ENCODE data around the gene N4BP2L2.
A peak's percentile ranks its signal among the peaks of the same experiment; 100 is the strongest.

Gene N4BP2L2

DNA sequence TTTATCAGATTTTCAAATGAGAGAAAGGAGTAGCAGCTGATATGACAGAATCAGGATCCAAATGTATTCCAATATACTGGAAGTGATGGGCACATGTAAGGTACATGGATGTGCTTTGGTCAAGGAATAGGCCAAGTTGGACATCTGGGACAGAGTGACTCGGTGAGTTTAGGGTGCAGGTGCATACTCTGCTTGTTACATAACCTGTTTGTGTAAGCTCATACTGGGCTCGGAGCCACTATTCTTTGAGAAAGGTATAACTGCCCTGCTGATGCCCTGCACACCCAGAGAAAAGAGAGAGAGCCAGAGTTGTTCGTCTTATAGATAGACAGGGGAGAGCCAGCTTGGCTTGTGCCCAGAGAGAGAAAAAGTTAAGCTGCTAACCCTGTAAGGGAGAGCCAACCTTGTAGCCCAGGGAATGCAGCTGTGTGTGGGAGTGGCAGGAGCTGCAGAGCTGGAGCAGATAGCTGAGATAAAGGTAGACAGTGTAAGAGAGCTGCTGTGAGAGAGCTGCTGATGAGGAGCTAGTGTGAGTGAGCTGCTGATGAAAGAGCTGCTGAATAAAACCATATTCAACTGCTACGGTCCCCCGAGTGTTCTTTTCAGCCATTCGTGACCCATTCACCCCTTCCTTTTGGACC lies 70.0 kb downstream of the N4BP2L2 start:
- no peak for DNase-seq (ENCODE audit: low spot score)

DNA sequence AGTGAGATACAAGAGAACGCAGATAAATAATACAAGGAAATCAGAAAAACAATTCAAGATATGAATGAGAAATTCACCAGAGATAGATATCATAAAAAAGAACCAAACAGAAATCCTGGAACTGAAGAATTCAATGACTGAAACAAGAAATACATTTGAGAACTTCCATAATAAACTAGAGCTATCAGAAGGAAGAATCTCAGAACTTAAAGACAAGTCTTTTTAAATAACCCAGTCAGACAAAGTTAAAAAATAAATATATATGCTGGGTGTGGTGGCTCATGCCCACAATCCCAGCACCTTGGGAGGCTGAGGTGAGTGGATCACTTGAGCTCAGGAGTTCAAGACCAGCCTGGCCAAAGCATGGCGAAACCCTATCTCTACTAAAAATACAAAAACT lies 82.0 kb downstream of the N4BP2L2 start:
- no peak for DNase-seq (ENCODE audit: low spot score)

DNA sequence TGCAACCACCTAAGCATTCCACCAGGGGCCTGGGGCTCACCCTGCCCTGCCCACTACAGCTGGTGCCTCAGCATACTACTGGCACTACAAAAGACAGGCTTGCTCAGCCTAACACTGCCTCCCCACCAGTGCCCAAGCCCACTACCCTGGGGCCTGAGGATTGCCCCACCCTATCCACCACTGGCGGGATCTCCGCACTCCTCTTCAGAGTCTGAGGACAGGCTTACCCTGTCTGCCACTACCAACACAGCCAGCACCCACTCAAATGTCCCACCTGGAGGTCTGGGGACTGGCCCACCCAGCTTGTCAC lies 83.0 kb downstream of the N4BP2L2 start:
- no peak for DNase-seq (ENCODE audit: low spot score)

DNA sequence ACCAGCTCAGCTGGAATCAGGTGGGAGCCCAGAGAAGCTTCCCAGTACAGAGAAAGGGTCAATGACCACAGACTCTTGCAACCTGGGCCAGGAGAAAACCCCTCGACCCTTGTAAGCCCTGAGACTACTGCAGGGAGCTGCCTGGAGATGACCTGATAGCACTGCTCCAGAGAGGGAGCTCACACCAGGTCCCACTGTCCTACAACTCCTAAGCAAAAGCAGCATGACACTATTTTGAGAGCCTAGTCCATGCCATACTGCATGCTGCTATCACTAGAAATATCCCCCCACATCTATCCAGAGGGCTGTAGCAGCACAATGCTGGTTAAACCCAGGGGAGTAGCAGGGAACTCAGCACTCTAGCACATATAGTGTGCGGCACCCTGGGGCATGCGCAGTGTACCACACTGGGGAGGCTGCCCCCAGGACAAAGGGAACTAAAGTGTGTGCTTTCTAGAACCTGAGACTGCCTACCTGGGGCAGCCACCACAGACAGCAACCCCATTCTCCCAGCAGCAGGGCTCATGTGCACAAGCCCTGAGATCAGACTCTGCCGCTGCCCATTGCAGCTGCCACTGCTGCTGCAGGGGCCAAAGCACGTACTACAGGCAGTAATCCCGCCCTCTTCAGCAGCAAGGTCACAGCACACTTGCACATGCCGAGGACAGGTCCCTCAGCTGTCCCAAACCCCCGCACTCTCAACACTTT lies 83.6 kb downstream of the N4BP2L2 start:
- DNase-seq (ENCODE audit: low spot score), result no peak

DNA sequence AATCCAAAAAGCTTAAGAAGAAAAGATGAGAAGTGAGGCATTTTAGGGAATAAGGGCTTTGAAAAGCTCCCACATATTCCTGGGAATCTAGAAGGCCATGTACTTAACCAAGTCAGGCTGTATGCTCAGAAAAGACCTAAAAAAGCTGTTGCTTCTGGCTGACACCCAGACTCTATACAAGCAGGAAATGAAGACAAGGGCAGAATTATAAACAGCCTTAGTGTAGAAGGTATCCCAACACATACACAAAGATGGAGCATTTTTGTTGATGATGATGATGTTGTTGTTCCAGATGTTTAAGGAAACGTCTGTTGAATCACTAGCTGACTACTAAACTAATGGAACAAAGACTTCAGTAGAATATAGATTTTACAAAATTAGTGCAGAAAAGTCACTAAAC lies 84.6 kb downstream of the N4BP2L2 start:
- no peak for DNase-seq (ENCODE audit: low spot score)

DNA sequence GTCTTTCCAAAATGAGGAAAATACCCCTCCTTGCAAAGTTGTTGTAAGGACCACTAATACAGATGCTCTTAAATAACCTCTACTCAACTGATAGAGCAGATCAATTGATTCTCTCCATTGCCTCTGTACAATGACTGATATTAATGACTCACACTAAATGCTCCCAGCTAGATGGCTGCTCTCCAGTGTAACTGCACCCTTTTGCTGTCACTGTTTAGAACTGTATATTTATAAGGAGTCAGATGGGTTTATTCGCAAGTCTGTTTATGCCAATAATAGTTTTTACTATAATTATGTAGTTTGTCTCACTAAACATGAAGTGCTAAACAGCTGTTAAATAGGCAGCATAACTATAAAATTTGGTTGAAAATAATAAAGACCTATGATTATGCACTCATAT lies 89.6 kb downstream of the N4BP2L2 start:
- DNase-seq (ENCODE audit: low spot score), result peak; percentile 41

DNA sequence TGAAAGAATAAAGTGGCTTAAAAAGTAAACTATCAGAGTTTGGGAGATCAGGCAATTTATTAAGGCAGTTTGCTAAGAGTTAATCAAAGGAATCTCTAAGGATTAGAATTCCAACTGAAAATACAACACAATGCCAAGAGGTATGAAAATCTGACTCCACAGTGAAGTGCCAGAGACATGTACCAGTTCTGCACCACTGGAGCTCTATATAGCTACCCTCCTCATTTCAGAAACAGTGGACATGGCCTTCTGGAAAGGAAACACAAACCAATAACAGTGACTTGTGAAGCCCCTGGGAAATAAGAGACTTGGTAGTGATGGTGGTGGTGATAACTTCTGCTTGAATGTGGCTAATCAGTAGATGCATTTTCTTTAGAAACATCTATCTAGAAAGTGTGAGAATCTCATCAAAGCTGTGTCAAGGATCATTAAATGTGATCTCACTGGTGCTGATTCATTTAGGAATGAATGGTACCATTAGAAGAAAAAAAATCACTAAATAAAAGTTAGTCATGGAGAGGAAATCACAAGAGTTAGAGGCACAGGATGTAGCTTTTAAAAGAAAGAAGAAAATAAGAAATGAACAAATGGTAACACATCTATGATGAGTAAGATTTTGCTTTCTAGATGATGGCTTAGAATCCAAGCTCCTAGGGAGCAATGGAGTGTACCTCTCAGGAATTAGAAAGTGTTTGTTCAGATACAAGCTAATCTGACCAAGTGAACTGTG lies 90.5 kb downstream of the N4BP2L2 start:
- DNase-seq (ENCODE audit: low spot score), result no peak

DNA sequence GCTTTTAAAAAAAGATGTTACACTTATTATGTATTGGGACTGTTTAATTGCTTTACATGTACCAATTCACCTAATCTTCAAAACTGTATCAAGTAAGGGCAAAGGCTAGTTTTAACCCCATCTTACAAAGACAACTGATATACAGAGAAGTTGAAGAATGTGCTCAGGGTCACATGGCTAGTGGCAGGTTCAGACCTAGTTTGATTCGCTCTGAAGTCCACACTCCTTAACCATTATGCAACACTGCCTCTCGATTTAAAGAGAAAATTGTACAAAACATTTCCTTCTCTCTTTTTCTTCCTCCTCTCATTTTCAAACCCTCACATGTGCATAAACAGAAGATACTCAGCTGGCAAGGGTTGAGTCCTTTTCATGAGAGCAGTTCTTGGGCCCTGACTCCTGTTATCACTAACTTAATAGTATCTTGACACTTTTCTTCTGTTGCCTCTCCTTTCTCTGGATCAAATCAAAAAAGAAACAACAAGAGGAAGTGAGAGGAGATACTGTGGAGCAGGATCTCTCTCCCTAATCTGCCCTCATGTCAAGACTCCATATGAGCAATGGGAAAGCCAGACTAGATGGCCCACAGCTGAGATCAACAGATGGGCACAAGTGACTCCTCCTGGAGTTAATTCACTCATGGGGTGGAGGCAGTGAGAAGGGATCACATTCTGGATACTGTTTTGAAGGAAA lies 91.7 kb downstream of the N4BP2L2 start:
- DNase-seq (ENCODE audit: low spot score), result no peak

DNA sequence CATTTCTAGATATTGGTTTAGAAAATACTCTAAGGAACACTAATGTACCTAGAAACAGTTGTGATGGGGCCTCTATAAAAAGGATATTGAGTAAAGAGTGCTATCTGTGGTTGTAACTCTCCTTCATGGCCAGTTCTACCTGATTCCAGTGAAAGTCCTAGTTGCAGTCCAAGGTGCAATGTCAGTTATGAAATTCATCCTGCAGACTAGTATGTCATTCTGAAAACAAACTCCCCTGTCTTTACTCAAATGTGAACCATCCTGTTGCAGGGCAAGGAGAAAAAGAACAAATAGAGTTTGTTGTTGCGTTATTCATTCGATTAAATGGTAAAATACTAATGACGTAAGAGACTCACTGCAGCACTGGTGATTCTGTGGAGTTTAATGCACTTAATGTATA lies 92.4 kb downstream of the N4BP2L2 start:
- no peak for DNase-seq (ENCODE audit: low spot score)

DNA sequence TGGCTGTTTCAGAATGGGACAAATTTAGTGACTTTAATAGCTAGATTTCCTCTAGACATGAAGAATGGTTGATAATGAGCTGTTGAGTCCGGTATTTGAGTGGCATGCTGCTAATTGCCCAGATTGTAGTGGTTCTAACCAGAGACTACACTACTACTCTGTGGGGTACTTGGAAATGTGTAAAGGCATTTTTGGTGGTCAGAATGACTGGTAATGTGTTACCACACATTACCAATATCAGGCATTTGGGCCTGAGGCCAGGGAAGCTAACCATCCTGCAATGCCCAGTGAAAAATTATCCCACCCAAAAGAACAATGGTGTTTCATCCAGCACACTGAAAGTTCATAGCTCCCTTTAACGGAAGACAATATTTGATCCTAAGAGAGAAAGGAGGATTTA lies 93.1 kb downstream of the N4BP2L2 start:
- DNase-seq (ENCODE audit: low spot score), result no peak

DNA sequence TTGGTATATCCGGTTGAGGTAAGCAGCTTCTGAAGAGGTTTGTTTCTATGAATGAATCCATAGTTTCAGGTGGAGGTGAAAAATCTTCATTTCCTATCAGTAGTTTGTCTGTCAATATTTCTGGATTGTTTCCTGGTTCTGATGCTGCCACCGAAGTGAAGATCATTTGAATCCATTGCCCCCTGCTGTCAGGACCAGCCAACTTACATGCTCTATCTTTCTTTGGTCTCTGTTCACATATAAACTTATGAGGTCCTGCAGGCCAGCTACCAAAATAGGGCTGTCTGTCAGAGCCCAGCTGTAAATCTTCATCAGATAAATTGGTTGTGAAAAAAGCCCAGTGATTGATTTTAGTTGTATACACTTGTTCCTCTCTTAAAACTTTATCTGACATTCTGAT lies 95.5 kb downstream of the N4BP2L2 start:
- DNase-seq (ENCODE audit: low spot score), result peak; percentile 67

DNA sequence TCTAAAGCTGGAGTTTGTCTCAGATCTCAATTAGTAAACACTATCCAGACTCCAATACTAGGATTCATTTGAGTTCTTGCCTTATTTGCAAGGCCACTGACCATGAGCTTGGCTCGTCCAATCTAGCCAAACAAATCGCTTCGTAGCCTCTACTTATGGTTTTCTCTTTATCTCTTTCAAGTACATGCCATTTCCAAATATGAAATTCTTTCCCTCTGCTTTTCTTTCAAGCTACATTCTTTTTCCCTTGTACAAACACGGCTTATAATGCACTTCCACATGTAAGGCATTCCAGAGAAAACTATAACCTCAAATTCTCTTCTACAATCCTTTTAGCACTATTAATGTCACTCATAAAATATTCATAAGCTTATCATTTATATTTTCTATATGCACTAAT lies 99.7 kb downstream of the N4BP2L2 start:
- DNase-seq (ENCODE audit: low spot score), result no peak

DNA sequence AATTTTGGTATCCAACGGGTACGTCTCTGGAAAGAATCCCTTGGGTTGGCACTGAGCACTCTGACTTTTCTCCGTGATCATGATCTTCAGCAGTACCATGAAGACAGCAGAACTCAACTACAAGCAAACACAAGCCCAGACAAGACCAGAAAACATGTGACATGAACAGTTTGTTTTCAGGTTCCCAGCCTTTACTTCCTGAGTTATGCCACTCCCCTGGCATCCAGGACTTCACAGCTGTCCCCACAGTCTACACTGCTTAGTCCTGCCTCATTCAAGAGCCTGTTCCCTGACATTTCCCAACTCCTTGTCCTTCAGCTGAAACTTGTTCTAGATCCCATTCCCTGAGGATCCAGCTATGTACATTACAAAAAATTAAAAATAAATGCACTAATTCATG lies 105.7 kb downstream of the N4BP2L2 start:
- DNase-seq (ENCODE audit: low spot score), result no peak

DNA sequence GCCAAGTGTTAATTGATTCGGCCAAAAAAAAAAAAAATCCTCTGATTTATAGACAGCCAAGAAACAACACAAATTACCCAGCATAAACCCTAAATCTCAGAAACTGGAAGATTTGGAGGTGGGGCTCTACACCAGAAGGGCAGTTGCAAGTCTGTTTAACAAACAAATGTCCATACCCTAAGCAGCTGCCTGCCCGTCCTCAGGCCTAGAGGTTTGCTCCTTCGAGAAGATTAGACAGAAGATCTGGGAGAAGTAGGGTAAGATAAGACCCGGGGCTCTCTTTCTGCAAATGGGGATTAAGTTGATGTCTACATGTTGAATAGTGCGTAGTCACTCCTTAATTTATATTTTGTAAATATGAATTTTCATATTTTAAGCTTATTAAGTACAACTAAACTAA lies 107.2 kb downstream of the N4BP2L2 start:
- DNase-seq (ENCODE audit: low spot score), result no peak

DNA sequence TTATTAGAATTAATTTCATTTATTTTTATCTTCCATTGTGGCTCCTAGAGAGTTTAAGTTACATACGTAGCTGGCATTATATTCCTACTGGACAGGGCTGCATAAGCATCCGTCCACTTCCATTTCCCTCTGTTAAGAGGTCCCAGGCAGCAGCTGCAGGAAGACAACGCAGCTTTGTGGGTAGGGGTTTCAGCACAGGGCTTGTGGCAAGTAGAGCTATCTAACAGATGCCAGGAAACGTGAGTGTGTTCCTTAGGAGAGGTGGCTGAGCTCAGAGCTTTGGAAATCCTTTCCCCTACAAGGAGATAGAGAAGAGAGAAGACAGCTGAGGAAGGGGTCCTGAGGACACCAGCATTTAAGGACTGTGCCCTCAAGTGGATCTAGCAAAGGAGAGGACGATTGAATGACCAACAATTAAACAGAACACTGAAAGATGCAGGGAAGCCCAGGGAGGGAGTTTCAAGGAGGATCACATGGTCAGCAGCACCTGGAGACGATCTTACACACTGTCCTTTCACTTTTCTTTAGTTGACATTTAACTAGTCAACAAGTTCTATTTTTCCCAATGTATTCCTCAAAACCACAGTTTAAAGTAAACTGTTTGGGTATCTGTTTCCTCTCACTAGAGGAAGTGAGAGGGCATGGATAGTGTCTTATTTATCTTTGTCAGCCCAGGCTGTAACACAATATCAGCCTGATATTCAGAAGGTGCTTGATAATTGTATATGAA lies 108.4 kb downstream of the N4BP2L2 start:
- peak; percentile 22 for DNase-seq (ENCODE audit: low spot score)

DNA sequence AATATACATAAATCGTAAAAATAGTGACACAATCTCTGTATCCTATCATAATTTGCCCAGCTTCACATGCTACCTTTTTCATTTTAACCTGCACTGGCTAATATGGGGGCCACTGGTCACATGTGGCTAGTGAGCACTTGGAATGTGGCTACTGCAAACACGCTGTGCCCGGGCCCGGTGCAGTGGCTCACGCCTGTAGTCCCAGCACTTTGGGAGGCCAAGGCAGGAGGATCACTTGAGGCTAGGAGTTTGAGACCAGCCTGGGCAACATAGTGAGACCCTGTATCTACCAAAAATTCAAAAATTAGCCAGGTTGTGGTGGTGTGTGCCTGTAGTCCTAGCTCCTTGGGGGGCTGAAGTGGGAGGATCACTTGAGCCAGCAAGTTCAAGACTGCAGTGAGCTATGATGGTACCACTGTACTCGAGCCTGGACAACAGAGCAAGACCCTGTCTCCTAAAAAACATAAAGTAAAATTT lies 109.1 kb downstream of the N4BP2L2 start:
- DNase-seq (ENCODE audit: low spot score), result no peak

DNA sequence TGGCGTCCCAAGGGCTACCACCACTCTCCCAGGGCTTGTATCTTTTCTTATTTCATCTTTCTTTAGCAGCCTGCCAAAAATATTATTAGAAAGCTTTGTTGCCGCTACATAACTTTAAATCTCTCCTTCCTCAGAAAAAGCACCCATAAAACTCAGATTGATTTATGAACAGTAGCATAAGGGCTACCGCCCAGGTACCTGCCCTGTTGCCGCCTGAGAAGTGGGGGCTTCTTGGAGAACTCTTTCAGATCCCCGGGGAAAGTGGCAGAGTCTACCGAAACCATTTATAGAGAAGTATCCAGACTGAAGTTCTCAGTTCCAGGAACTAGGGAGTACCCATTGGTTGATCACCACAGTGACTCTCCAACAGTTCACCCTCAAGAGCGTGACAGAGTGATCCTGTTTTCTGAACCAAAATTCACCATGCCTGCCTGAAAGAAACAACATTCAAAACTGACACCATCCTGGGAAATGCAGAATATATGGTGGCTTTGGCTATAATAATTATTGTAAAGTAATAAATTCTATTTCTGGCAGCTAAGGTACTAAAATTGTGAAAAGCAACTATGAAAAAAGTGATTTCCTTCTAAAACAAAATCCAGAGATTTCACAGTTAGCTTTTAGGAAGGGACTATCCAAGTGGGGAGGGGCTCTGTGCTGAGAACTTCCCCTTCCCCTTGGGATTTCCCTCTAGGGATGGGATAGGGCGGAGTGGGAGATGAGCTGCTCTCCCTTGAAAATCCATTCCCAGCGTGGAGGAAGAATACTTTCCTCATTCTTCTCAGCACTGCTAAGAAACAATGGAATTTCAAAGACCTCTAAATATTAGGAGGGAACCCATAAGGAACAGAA lies 109.8 kb downstream of the N4BP2L2 start:
- peak; percentile 54 for DNase-seq (ENCODE audit: low spot score)

DNA sequence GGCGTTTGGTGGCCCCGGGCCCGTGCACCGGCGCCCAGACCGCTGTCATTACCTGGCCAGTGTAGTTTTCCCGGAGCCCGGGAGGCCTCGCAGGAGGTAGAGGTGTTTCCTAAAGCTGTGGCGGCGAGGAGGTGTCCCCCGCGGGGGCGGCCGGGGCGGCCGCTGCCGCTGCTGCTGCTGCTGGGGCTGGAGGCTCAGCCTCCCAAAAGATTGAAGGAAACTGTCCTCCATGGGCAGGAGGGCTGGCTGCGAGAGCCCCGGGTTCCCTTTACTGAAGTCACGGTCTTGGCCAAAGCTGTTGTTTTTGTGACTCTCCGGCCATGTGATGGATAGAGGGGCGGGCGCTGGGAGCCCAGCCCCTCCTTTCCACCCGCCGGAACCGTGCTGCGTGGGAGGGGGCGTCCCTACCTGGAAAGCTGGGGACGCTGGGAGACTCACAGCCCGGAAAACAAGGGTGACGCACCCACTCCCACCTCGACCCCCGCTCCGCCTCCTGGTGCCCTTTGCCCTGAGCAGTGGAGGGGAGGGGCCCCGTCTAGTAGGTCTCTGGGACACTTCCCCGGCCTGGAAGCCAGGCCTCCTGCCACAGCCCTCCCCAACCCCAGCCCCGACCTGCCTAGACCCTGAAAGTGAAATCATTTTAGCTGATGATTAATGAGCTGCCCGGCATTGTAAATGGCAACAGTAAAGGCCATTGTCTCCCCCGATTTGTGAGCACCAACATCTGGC lies 110.6 kb downstream of the N4BP2L2 start, which contains the start of gene N4BP2L1:
Gene N4BP2L1 (minus strand): TSS at position 279 of the 729 bp plus-strand sequence. CDS start 48 bp downstream, at position 231.
- DNase-seq (ENCODE audit: low spot score), result peak; percentile 84

DNA sequence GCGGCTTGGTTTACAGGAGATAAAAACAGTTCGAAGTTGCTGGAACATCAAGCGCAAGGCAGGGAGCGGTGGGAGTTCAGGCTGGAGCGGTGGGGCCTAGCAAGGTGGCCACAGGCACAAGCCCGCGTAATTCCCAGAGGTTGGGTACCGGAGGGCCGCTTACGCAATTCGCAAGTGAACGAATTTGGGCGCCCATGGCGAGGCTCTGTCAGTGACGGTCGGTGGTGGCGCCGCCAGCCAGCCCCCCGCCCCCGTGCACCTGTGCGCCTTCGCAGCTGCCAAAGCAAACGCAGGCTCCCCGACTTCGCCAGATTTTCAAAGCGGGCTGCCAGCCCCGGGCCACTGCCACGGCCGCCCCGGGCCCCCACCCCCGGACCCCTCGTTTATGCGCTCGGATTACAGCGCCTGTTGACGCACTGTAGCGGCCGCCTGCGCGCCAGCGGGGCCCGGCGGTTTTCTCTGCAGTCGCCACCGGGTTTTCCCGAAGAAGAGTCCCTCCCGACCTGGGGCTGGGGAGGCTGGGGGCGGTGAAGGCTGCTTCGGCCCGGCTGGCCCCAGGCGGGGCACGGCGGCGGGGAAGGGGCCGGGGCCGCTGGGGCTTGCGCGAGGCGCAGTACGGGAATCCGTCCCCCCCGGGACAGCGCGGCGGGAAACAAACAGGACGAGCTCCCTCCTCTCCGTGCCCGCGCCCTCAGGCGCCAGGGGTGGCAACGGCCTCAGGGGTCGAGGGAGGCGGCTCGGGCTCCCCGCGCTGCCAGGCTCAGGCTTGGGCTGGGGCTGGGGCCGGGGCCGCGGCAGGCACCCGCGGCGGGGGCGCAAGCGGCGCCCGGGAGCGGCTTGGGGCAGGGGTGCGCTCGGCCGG lies 111.4 kb downstream of the N4BP2L2 start:
- DNase-seq (ENCODE audit: low spot score), result peak; percentile 57

All from Ammon's horn (tissue), 1 donor.